ENCODE measurements around the gene CEP131.

The CEP131 gene

GRCh38 chr17:81166033-81166492 lies 56.7 kb downstream of the CEP131 start, which contains the start of gene AATK:
AATK (minus strand) TSS chr17:81166221; CDS start chr17:81165992, 229 bp downstream.
- TF ChIP-seq CTCF (IDR thresholded peaks at IDR 0.05), result no peak

- no peak for TF ChIP-seq CTCF (IDR thresholded peaks at IDR 0.05)
Observed at GRCh38 chr17:81165246-81166032, 57.3 kb downstream of the CEP131 start, which contains the start of gene PVALEF. PVALEF (plus strand) TSS chr17:81165507; CDS start chr17:81181227, 15,720 bp downstream.

DNA sequence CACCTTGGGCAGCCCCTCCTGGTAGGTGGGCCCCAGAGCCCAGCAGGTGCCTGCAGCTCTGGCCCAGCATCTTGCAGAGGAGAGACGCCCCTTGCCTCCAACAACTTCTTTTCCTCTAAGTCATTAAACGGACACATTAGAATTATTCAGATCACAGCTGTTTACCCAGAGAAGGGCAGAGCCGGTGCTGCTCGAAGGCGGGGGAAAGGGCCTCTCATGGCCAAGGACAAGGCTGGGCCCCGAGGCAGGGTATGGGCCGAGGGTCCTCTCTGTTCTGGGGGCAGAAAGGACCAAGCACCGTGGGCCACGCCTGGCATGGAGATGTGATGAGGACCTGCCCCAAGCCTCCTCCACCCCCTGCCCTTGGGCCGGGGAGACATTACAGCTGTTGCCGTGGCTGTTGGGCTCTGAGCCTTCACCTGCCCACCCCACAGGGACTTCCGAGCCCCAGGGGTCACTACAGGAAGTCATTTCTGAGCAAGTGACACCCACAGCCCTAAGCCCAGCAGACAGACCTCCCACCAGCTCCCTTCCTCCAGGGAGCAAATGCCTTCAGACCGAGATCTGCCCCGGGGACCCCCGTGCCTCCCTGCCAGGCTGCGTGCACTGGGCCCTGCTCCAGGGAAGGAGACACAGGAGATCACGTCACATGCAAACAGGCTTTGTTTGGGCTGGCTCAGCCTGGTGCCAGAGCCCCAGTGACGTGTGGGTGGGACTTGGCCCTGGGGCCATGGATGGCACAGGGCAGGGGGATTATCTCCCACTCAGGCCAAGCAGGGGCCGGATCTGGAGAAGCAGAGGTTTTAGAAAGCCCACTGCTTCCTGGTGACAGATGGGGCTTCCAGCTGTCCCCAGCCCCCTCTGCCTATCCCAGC lies 58.2 kb downstream of the CEP131 start:
- TF ChIP-seq CTCF (IDR thresholded peaks at IDR 0.05), result no peak

- TF ChIP-seq CTCF (IDR thresholded peaks at IDR 0.05), result no peak
Observed at GRCh38 chr17:81163703-81164370, 58.9 kb downstream of the CEP131 start.

GRCh38 chr17:81163051-81163695 lies 59.6 kb downstream of the CEP131 start:
- no peak for TF ChIP-seq CTCF (IDR thresholded peaks at IDR 0.05)

DNA sequence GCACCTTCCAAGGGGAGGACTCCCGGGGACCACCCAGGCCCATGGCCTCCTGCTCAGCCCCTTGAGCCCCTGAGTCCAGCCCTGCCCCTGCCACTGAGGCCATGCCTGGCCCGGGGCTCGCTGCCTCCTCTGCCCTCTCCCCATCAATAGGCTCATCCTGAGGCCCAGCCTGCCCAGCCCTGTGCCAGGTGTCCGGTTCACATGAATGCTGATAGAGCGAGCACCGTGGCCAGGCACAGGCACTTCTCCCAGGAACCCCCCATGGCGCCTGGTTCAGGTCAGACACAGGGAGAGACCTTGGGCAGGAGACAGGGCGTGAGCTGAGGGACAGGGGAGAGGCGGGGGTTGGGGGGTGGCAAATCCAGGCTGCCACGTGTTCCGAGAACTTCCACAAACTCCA lies 60.3 kb downstream of the CEP131 start:
- TF ChIP-seq CTCF (IDR thresholded peaks at IDR 0.05), result no peak

- TF ChIP-seq CTCF (IDR thresholded peaks at IDR 0.05), result no peak
Observed at GRCh38 chr17:81161972-81162371, 60.8 kb downstream of the CEP131 start.

Data from LNCAP (cell line).